Measurements from ENCODE around the gene SHPK.

Gene SHPK

GRCh38 chr17:3641717-3642486 lies 5.9 kb upstream of the SHPK start:
- no peak overlapping the region for H3K4me3 ChIP-seq (ENCODE audit: low read depth, low read length)
- no peaks in the 10 kb centered on the region for H3K9me3 ChIP-seq (ENCODE audit: severe bottlenecking)
- H3K36me3 ChIP-seq, result peaks cover 31% of the 10 kb centered on the region
- TF ChIP-seq CTCF (IDR thresholded peaks at IDR 0.05; ENCODE audit: low read depth, low read length), result no peak
- no peak overlapping the region for H3K27ac ChIP-seq
- H3K27me3 ChIP-seq (ENCODE audit: insufficient read depth, low read depth, severe bottlenecking), result no peaks in the 10 kb centered on the region
- DNase-seq, result no peak

- no peak for DNase-seq
- Histone ChIP-seq H3K36me3 (peaks cover 31% of the 10 kb centered on the region), H3K27ac (peak overlapping the region; percentile 73)
Measured at GRCh38 chr17:3641014-3641413, 5.0 kb upstream of the SHPK start.

GRCh38 chr17:3639981-3640596 lies 4.0 kb upstream of the SHPK start:
- no peak for TF ChIP-seq CTCF (IDR thresholded peaks at IDR 0.05; ENCODE audit: low read depth, low read length)
- Histone ChIP-seq H3K36me3 (peaks cover 27% of the 10 kb centered on the region), H3K27ac (peak overlapping the region; percentile 73), H3K4me3 (ENCODE audit: low read depth, low read length) (no peak overlapping the region), H3K9me3 (ENCODE audit: severe bottlenecking) (no peaks in the 10 kb centered on the region), H3K27me3 (ENCODE audit: insufficient read depth, low read depth, severe bottlenecking) (no peaks in the 10 kb centered on the region)
- peak; percentile 53 for DNase-seq

More at GRCh38 chr17:3641014-3641413, 5.0 kb upstream of the SHPK start:
- Histone ChIP-seq H3K9me3 (ENCODE audit: severe bottlenecking) (no peaks in the 10 kb centered on the region), H3K4me3 (ENCODE audit: low read depth, low read length) (no peak overlapping the region), H3K27me3 (ENCODE audit: insufficient read depth, low read depth, severe bottlenecking) (no peaks in the 10 kb centered on the region)
- no peak for TF ChIP-seq CTCF (IDR thresholded peaks at IDR 0.05; ENCODE audit: low read depth, low read length)

- Histone ChIP-seq H3K27me3 (ENCODE audit: insufficient read depth, low read depth, severe bottlenecking) (no peaks in the 10 kb centered on the region), H3K36me3 (peaks cover 36% of the 10 kb centered on the region), H3K9me3 (ENCODE audit: severe bottlenecking) (no peaks in the 10 kb centered on the region), H3K4me3 (ENCODE audit: low read depth, low read length) (peak overlapping the region; percentile 85), H3K27ac (peak overlapping the region; percentile 99)
- no peak for DNase-seq
- no peak for TF ChIP-seq CTCF (IDR thresholded peaks at IDR 0.05; ENCODE audit: low read depth, low read length)
Measured at GRCh38 chr17:3636908-3637373, 891 bp upstream of the SHPK start.

- DNase-seq, result peak; percentile 26
- Histone ChIP-seq H3K36me3 (peaks cover 29% of the 10 kb centered on the region), H3K9me3 (ENCODE audit: severe bottlenecking) (no peaks in the 10 kb centered on the region), H3K27me3 (ENCODE audit: insufficient read depth, low read depth, severe bottlenecking) (no peaks in the 10 kb centered on the region), H3K27ac (peak overlapping the region; percentile 99), H3K4me3 (ENCODE audit: low read depth, low read length) (peak overlapping the region; percentile 85)
- TF ChIP-seq CTCF (IDR thresholded peaks at IDR 0.05; ENCODE audit: low read depth, low read length), result no peak
Measured at GRCh38 chr17:3635474-3636153, 436 bp downstream of the SHPK start.

Measured in WERI-Rb-1 (cell line).